HS-27A (cell line): ENCODE results near the gene HP.

Experiments
- DNase-seq: peaks from one replicate; pipeline ENCODE4 v3.0.0-alpha.2; 2012; ENCODE audit warnings: low read depth, missing footprints

HP gene

GRCh38 chr16:72085002-72085401, 30.7 kb downstream of the HP start:
- no peak for DNase-seq

DNA sequence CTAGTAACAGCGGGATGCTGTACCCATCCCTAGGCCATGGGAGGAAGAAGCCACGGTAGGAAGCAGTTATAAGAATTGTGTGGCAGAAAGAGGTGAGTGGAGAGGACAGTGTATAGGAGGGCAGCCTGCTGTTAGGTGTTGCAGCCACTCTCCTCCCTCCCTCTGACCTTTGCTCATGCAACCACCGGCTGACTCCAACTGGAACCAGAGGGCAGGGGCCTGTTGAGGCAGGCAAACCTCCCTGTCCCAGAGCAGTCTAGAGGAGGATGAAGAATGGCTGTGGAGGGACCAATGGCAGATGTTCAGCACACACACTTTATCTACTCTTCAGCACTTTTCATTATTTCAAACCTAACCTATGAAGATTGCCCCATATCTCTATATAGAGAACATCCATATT, 36.9 kb downstream of the HP start:
- DNase-seq = no peak

DNA sequence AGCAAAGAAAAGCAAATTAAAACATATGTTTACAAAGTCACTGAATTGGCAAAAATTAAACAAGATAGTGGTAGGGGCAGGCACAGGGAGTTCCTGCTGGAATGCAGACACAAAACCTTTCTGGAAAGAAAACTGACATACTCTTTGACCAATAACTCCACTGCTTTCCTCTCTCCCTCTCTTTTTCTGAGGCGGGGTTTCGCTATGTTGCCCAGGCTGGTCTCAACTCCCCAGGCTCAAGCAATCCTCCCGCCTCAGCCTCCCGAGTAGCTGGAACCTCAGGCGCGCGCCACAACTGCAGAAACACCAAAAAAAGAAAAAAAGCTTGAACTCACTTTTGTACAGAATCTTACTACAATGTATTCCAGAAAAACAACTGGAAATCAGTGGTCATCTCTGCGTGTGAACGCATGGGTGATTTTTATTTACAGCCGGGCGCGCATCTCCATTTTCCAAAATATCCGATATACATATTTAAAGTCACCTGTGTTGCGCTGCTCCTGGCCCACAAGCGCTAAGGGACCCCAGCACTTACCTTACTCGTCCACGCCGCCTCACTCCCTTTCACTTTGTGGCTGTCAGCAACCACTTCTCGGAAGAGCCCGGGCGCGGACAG, 38.6 kb downstream of the HP start:
- no peak for DNase-seq

DNA sequence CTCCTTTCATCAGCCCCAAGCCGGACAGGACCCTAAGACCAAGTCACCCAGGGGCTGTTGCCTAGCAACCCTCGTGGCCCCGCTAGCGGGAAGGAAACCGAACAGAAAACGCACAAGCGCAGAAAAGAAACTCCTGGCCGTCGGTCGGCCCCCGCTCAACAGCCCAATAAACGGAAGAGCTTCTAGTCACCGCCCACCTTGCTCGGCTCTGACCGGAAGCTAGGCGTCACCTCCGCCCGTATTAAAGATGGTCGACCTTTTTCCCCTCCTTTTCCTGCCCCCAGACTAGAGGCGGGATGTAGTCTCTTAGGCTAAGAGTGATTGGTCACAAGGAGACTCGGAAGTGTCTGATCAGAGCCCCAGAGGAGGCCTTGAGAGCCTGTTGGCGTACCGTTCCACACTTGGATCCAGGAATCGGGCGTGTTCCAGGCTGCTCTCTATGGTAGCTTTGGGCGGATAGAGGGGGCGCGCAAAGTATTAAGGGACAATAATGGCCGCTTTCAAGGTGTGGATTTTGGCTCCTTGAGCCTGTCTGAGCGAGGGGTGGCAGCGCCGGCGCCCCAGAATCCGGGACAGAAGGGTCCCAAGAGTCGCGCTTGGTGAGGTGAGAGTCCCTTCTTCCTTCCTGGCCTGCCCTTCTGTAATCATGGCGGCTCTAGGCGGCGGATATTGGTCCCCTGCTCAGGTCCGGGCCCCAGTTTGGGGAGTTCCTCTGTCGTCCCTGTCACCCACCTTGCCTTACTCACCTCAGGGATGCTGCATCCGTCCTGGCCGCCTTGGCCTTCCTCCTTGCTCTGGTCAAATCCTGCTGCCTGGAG, 39.4 kb downstream of the HP start, which contains the start of the genes DHX38 and TXNL4B:
TSS of gene DHX38 (plus strand) at position 400 of the 818 bp plus-strand sequence. CDS start 2,311 bp downstream, outside the sequence.
TSS of gene TXNL4B (minus strand) at position 173 of the 818 bp plus-strand sequence. CDS start 2,871 bp downstream, outside the sequence.
- peak; percentile 97 for DNase-seq

- no peak for DNase-seq
Observed at GRCh38 chr16:72094266-72094610, 39.9 kb downstream of the HP start.

DNA sequence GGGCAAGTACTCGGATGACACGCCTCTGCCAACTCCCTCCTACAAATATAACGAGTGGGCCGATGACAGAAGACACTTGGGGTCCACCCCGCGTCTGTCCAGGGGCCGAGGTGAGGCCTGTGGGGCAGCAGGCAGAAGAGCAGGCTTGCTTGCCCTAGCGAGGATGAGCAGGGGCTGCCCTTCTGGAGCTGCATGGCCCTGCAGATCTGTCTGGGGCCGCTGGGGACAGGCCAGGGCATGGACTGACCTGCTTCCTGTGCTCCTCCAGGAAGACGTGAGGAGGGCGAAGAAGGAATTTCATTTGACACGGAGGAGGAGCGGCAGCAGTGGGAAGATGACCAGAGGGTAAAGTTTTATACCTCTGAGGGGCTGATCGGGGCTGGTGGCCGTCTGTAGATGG, 44.6 kb downstream of the HP start:
- no peak for DNase-seq

GRCh38 chr16:72099377-72099818, 45.1 kb downstream of the HP start:
- DNase-seq = no peak

GRCh38 chr16:72101195-72101594, 46.9 kb downstream of the HP start:
- no peak for DNase-seq

- DNase-seq = no peak
Observed at GRCh38 chr16:72104905-72105304, 50.6 kb downstream of the HP start.

DNA sequence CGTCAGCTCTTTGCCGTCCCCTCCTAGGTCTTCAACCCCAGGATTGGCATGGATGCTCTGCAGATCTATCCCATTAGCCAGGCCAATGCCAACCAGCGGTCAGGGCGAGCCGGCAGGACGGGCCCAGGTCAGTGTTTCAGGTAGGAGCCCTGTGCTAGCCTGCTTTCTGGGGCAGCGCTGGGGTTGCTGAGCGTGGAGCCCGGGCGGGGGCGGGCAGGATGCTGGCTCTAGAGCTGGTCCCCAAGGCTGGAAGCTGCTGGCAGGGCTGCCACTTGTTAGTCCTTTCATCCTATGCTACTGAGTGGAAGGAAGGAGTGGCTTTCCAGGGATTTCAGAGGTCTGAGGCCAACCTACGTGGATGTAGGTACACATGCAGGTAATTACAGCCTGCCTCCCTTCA, 51.7 kb downstream of the HP start:
- no peak for DNase-seq

- DNase-seq = no peak
Observed at GRCh38 chr16:72107371-72107770, 53.1 kb downstream of the HP start.

GRCh38 chr16:72108353-72109102, 54.2 kb downstream of the HP start:
- no peak for DNase-seq

GRCh38 chr16:72109300-72109699, 55.0 kb downstream of the HP start:
- DNase-seq = no peak

DNA sequence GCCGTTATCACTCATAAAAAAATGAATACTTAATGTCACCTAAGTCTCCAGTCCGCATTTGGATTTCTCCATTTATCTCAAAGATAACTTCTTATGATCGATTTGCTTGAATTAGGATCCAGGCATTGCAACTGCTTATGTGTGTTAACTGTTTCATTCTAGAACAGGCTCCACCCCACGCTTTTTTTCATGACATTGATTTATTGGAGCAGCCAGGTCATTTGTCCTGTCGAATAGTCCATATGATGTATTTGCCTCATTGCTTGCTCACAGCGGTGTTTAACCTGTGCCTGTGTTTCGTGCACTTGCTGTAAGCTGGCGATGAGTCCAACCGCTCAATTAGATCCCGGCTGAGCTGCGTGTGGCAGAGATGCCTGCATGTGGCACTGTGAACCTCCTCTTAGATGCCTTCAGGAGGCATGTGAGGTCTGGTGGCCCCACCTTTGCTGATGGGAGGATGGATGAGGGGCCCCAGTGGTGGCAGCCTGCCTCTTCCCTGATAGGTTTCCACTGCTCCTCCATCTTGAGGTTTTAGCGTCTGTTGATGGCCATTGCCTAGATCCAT, 55.7 kb downstream of the HP start:
- DNase-seq = no peak
